ENCODE data around the gene CLNS1A.

- TF ChIP-seq POLR2A (IDR thresholded peaks at IDR 0.05; ENCODE audit: low read length) (no peak), GATA1 (IDR thresholded peaks at IDR 0.05; ENCODE audit: low read depth, low read length) (no peak)
Observed at GRCh38 chr11:77568306-77568705, 69.3 kb downstream of the CLNS1A start.
